HepG2 (cell line): Measurements from ENCODE around the gene GLI3. TPM values are rescaled to one million over a fixed set of nuclear protein-coding genes. Genes with fewer than 3 reads are reported as not detected.

ENCODE experiments used
- ATAC-seq: fragments of 200-7000 bp; cut with Tn5 transposase; 3 replicates; pipeline ENCODE4 v1.9.1; 2020; ENCODE audit warnings: mild to moderate bottlenecking, moderate library complexity
- BruUV-seq: library from RNA; stranded (reverse); fragments of 400-500 nt; replicated peaks from 2 replicates; lab custom pipeline; 2021; lab: Mats Ljungman, UMichigan
- CTCF ChIA-PET: fragments of 300-600 bp; formaldehyde crosslinking; extraction: SDS; loops from one replicate; lab custom pipeline; 2021; ENCODE audit warnings: low total read pairs, inconsistent platforms, low intra/inter-chr PET ratio; lab: Yijun Ruan, JAX
- POLR2A ChIA-PET: fragments of 350-600 bp; sonication (Branson Sonifier 250); formaldehyde crosslinking; loops from one replicate; lab custom pipeline; 2020; ENCODE audit warnings: antibody characterized with exemption, inconsistent platforms; lab: Yijun Ruan, JAX
- DNase-seq: peaks from one replicate; pipeline ENCODE4 v3.0.0-alpha.2; 2015; ENCODE audit warnings: low spot score
- FAIRE-seq: peaks from 3 replicates; lab custom pipeline; 2011; peaks lifted over from hg19 to GRCh38; lab: Jason Lieb, UNC
- H2AFZ ChIP-seq: one replicate; pipeline ENCODE4 v1.6.1; 2011; ENCODE audit warnings: low read length, inconsistent platforms
- H3K27ac ChIP-seq: fragments of 300-600 bp; 3 replicates; pipeline ENCODE4 v1.8.0; 2011; ENCODE audit warnings: mixed run types, mild to moderate bottlenecking, mixed read lengths, low read length, inconsistent platforms; ENCODE audit not compliant: insufficient read depth; ENCODE audit errors: extremely low read length
- H3K27me3 ChIP-seq, 2 experiments: fragments of 200-600 bp in 1 of 2; 2 replicates in 1 of 2; 3 replicates in 1 of 2; pipeline versions ENCODE4 v1.6.0 to v1.8.0; 2011; ENCODE audit warnings: low read length in 2 of 2, mild to moderate bottlenecking in 2 of 2, moderate library complexity in 2 of 2, inconsistent platforms in 1 of 2; ENCODE audit not compliant: insufficient read depth in 2 of 2, control insufficient read depth in 1 of 2
- H3K36me3 ChIP-seq, 2 experiments: fragments of 200-600 bp in 1 of 2; replicated peaks in 1 of 2; 2 replicates in 1 of 2; 3 replicates in 1 of 2; pipeline versions ENCODE4 v1.5.1 to v1.8.0; 2011; ENCODE audit warnings: low read length in 2 of 2, inconsistent platforms in 1 of 2; ENCODE audit not compliant: insufficient read depth in 2 of 2, control insufficient read depth in 1 of 2
- H3K4me1 ChIP-seq: 2 replicates; pipeline ENCODE4 v1.5.1; 2012; ENCODE audit warnings: low read length, inconsistent platforms; ENCODE audit not compliant: insufficient read depth
- H3K4me2 ChIP-seq: 2 replicates; pipeline ENCODE4 v1.6.0; 2011; ENCODE audit warnings: low read depth, low read length, inconsistent platforms
- H3K4me3 ChIP-seq, 3 experiments: fragments of 200-600 bp in 1 of 3; sonication (generic), shearing (Covaris generic) in 1 of 3; replicated peaks in 1 of 3; 2 replicates each; pipeline ENCODE4 v1.5.1; 2011 to 2016; ENCODE audit warnings: low read length in 3 of 3, inconsistent platforms in 2 of 3, low read depth in 2 of 3, mild to moderate bottlenecking in 2 of 3, control low read depth in 1 of 3, mixed read lengths in 1 of 3; ENCODE audit not compliant: insufficient read depth in 1 of 3
- H3K79me2 ChIP-seq: one replicate; pipeline ENCODE4 v1.6.1; 2011; ENCODE audit warnings: low read length, inconsistent platforms; ENCODE audit not compliant: insufficient read depth
- H3K9ac ChIP-seq: 2 replicates; pipeline ENCODE4 v1.6.0; 2011; ENCODE audit warnings: mild to moderate bottlenecking, low read depth, low read length, inconsistent platforms; ENCODE audit not compliant: insufficient read depth
- H3K9me3 ChIP-seq: 2 replicates; pipeline ENCODE4 v1.5.1; 2012; ENCODE audit warnings: mild to moderate bottlenecking, low read length
- H4K20me1 ChIP-seq: 2 replicates; pipeline ENCODE4 v1.6.0; 2011; ENCODE audit warnings: inconsistent platforms, mild to moderate bottlenecking, low read length, moderate library complexity; ENCODE audit not compliant: insufficient read depth
- ADNP ChIP-seq: sonication (generic); formaldehyde crosslinking; IDR thresholded peaks from 2 replicates; pipeline ENCODE4 v1.4.0; 2020; ENCODE audit warnings: missing genetic modification reagents
- ERF ChIP-seq: IDR thresholded peaks from 2 replicates; pipeline ENCODE4 v1.6.1; 2018; ENCODE audit warnings: missing biosample characterization, missing genetic modification reagents
- GATA4 ChIP-seq: sonication (generic); IDR thresholded peaks from 2 replicates; pipeline ENCODE4 v1.6.1; 2016; ENCODE audit warnings: antibody characterized with exemption, low read depth, borderline replicate concordance
- MEIS2 ChIP-seq: sonication (generic); formaldehyde crosslinking; IDR thresholded peaks from 2 replicates; pipeline ENCODE4 v1.9.0; 2021; ENCODE audit warnings: mild to moderate bottlenecking, missing genetic modification reagents
- NCOA2 ChIP-seq: sonication (generic); formaldehyde crosslinking; IDR thresholded peaks from 2 replicates; pipeline ENCODE4 v1.8.0; 2022; ENCODE audit warnings: inconsistent platforms
- PAXIP1 ChIP-seq: sonication (generic); formaldehyde crosslinking; conservative IDR thresholded peaks from 2 replicates; pipeline ENCODE4 v1.4.0; 2020; ENCODE audit warnings: mild to moderate bottlenecking, missing genetic modification reagents, moderate library complexity
- XRCC5 ChIP-seq: fragments of 200-400 bp; formaldehyde crosslinking; optimal IDR thresholded peaks from 2 replicates; pipeline ENCODE3; 2017; ENCODE audit warnings: mild to moderate bottlenecking, low read length
- ZMYM3 ChIP-seq: sonication (generic); formaldehyde crosslinking; IDR thresholded peaks from 2 replicates; pipeline ENCODE4 v1.5.1; 2020; ENCODE audit warnings: mild to moderate bottlenecking, missing genetic modification reagents
- ZNF30 ChIP-seq: sonication (generic); formaldehyde crosslinking; IDR thresholded peaks from 2 replicates; pipeline ENCODE4 v1.5.0; 2020; ENCODE audit warnings: mild to moderate bottlenecking, missing genetic modification reagents
- ZNF407 ChIP-seq: sonication (generic); formaldehyde crosslinking; IDR thresholded peaks from one replicate; pipeline ENCODE4 v1.5.1; 2020; ENCODE audit warnings: mild to moderate bottlenecking, missing genetic modification reagents; ENCODE audit errors: not compliant biosample characterization
- ZNF614 ChIP-seq: IDR thresholded peaks from 2 replicates; pipeline ENCODE4 v1.6.1; 2018; ENCODE audit warnings: missing biosample characterization, missing genetic modification reagents, inconsistent platforms, borderline replicate concordance
- ZNF747 ChIP-seq: sonication (generic); formaldehyde crosslinking; IDR thresholded peaks from 2 replicates; pipeline ENCODE4 v1.8.1; 2023; ENCODE audit warnings: missing genetic modification reagents, mild to moderate bottlenecking, borderline replicate concordance
- ZNF782 ChIP-seq: sonication (generic); formaldehyde crosslinking; IDR thresholded peaks from 2 replicates; pipeline ENCODE4 v1.4.0; 2020; ENCODE audit warnings: missing genetic modification reagents, mild to moderate bottlenecking, borderline replicate concordance
- WGBS: methylation state at CpG from one replicate; pipeline ENCODE4 v1.1.6; 2017; ENCODE audit warnings: low lambda C conversion rate; 5-methylcytosine and 5-hydroxymethylcytosine counted together
- in situ Hi-C: cut with HindIII; loops from 2 replicates; pipeline ENCODE4 v1.10.0; 2017; ENCODE audit warnings: low pct_unique_long_range_greater_than_20kb; ENCODE audit not compliant: extremely low pct_ligation_motif_present
- intact Hi-C: fragments of 100-400 bp; cut with micrococcal nuclease; formaldehyde crosslinking; loops from one replicate; pipeline ENCODE4 v1.10.0; 2022; ENCODE audit not compliant: unreplicated experiment
- polyA plus RNA-seq, 8 experiments: library from polyadenylated mRNA; depleted of rRNA in 3 of 8; stranded (reverse) in 7 of 8; unstranded in 1 of 8; fragments of >200 nt; fragmentation: Illumina TruSeq in 4 of 8; extraction: Trizol in 4 of 8; gene quantifications; 2 replicates each; pipeline versions ENCODE4 v1.2.1 to v1.2.3, GENCODE V29; 2011 to 2016; ENCODE audit warnings: low read depth in 4 of 8, missing spikeins in 1 of 8, mixed read lengths in 1 of 8; ENCODE audit not compliant: insufficient read depth in 1 of 8
- total RNA-seq, 5 experiments: library from RNA; depleted of rRNA; stranded (reverse); fragments of >200 nt; fragmentation: Illumina TruSeq; extraction: Trizol; gene quantifications; 2 replicates each; pipeline ENCODE4 v1.2.3, GENCODE V29; 2016; ENCODE audit warnings: low read depth in 1 of 5

Gene GLI3
- total and polyA plus RNA-seq, 2 of the 13 experiments (the other 11 are each of a cell fraction or from before 2014, with no cell fraction given), result not detected

GRCh38 chr7:42248579-42248978, 11.6 kb upstream of the GLI3 start:
- ATAC-seq, result no peak
- no peaks in the 10 kb centered on the region for H4K20me1 ChIP-seq

More at GRCh38 chr7:42248579-42248978, 11.6 kb upstream of the GLI3 start:
- POLR2A ChIA-PET, result no interaction called here
- no peak overlapping the region for H3K4me2 ChIP-seq
- H3K9me3 ChIP-seq, result no peaks in the 10 kb centered on the region
- CTCF ChIA-PET, result no interaction called here
- no peaks in the 10 kb centered on the region for H3K36me3 ChIP-seq
- no peaks in the 10 kb centered on the region for H3K27me3 ChIP-seq
- FAIRE-seq, result no peak
- H3K9ac ChIP-seq, result no peak overlapping the region
- no peaks in the 10 kb centered on the region for H3K79me2 ChIP-seq
- no peak overlapping the region for H2AFZ ChIP-seq
- H3K4me1 ChIP-seq, result no peaks in the 10 kb centered on the region
- intact Hi-C loops (no loop called here), in situ Hi-C loops (no loop called here)
- no peak overlapping the region for H3K4me3 ChIP-seq
- no peak for DNase-seq
- BruUV-seq, result no TSS peak
- H3K27ac ChIP-seq, result no peak overlapping the region
- 0% methylated on average over 1 of the region's 1 CpG for WGBS
- TF ChIP-seq PAXIP1 (CRISPR knock-in tag) (no peak), ZNF747 (CRISPR knock-in tag) (no peak), ZMYM3 (CRISPR knock-in tag) (no peak), ZNF30 (CRISPR knock-in tag) (no peak), ZNF614 (CRISPR knock-in tag) (no peak), ERF (CRISPR knock-in tag) (no peak), XRCC5 (no peak), ZNF782 (CRISPR knock-in tag) (no peak), ZNF407 (CRISPR knock-in tag) (no peak), GATA4 (no peak), NCOA2 (CRISPR knock-in tag) (no peak), ADNP (CRISPR knock-in tag) (no peak), MEIS2 (no peak)
